IMR-90 (cell line): ENCODE measurements around the gene GFOD2. TPM values are rescaled to one million over a fixed set of nuclear protein-coding genes. Genes with fewer than 3 reads are reported as not detected.

ENCODE experiments used
- ATAC-seq: fragments of 200-7000 bp; cut with Tn5 transposase; 2 replicates; pipeline ENCODE4 v1.9.1; 2020; ENCODE audit warnings: low read depth, mild to moderate bottlenecking, moderate library complexity
- BruUV-seq: library from RNA; stranded (reverse); fragments of 400-500 nt; replicated peaks from 2 replicates; lab custom pipeline; 2021; lab: Mats Ljungman, UMichigan
- CTCF ChIA-PET: fragments of 300-600 bp; formaldehyde crosslinking; extraction: SDS; loops from one replicate; lab custom pipeline; 2021; ENCODE audit warnings: antibody characterized with exemption; lab: Yijun Ruan, JAX
- POLR2A ChIA-PET: fragments of 300-600 bp; sonication (Branson Sonifier 250); formaldehyde crosslinking; loops from one replicate; lab custom pipeline; 2022; ENCODE audit warnings: antibody characterized with exemption; ENCODE audit not compliant: unreplicated experiment; lab: Charles Lee
- DNase-seq: peaks from one replicate; pipeline ENCODE4 v3.0.0; 2013
- H2AFZ ChIP-seq: replicated peaks from 2 replicates; pipeline ENCODE3; 2013; ENCODE audit warnings: low read length, mild to moderate bottlenecking; ENCODE audit not compliant: poor library complexity
- H2AK5ac ChIP-seq: 2 replicates; pipeline ENCODE4 v1.6.1; 2013; ENCODE audit warnings: low read depth, low read length, inconsistent platforms
- H2AK9ac ChIP-seq: replicated peaks from 2 replicates; pipeline ENCODE3; 2013; ENCODE audit warnings: mild to moderate bottlenecking, low read depth, low read length, moderate library complexity; ENCODE audit not compliant: poor library complexity
- H2BK120ac ChIP-seq: 2 replicates; pipeline ENCODE4 v1.6.1; 2013; ENCODE audit warnings: low read depth, low read length, inconsistent platforms
- H2BK15ac ChIP-seq: 3 replicates; pipeline ENCODE4 v1.6.1; 2013; ENCODE audit warnings: low read depth, low read length, inconsistent platforms
- H2BK20ac ChIP-seq: 2 replicates; pipeline ENCODE4 v1.6.1; 2013; ENCODE audit warnings: low read depth, mild to moderate bottlenecking, inconsistent platforms, low read length, moderate library complexity
- H2BK5ac ChIP-seq: 2 replicates; pipeline ENCODE4 v1.6.1; 2013; ENCODE audit warnings: mild to moderate bottlenecking, low read depth, low read length, inconsistent platforms; ENCODE audit not compliant: poor library complexity, severe bottlenecking
- H3K14ac ChIP-seq: replicated peaks from 2 replicates; pipeline ENCODE4 v1.6.1; 2013; ENCODE audit warnings: low read depth, low read length, inconsistent platforms
- H3K18ac ChIP-seq: 2 replicates; pipeline ENCODE4 v1.6.1; 2013; ENCODE audit warnings: low read depth, low read length, control low read depth
- H3K23ac ChIP-seq: 2 replicates; pipeline ENCODE4 v1.6.1; 2013; ENCODE audit warnings: low read depth, low read length, inconsistent platforms
- H3K27ac ChIP-seq: 2 replicates; pipeline ENCODE4 v1.5.1; 2013; ENCODE audit warnings: mild to moderate bottlenecking, control low read depth, low read length; ENCODE audit not compliant: insufficient read depth
- H3K27me3 ChIP-seq: 2 replicates; pipeline ENCODE4 v1.6.1; 2013; ENCODE audit warnings: low read length; ENCODE audit not compliant: control insufficient read depth, insufficient read depth
- H3K36me3 ChIP-seq: 2 replicates; pipeline ENCODE4 v1.6.1; 2013; ENCODE audit warnings: low read length, mixed read lengths; ENCODE audit not compliant: control insufficient read depth, insufficient read depth
- H3K4ac ChIP-seq: 2 replicates; pipeline ENCODE4 v1.6.1; 2013; ENCODE audit warnings: low read depth, low read length, inconsistent platforms
- H3K4me1 ChIP-seq: 2 replicates; pipeline ENCODE4 v1.6.1; 2013; ENCODE audit warnings: low read length, mixed read lengths; ENCODE audit not compliant: control insufficient read depth, insufficient read depth
- H3K4me2 ChIP-seq: 2 replicates; pipeline ENCODE4 v1.6.1; 2013; ENCODE audit warnings: low read depth, mild to moderate bottlenecking, control low read depth, low read length, moderate library complexity
- H3K4me3 ChIP-seq: 2 replicates; pipeline ENCODE4 v1.5.1; 2013; ENCODE audit warnings: low read depth, mild to moderate bottlenecking, control low read depth, low read length, moderate library complexity; ENCODE audit not compliant: insufficient read depth
- H3K56ac ChIP-seq: 2 replicates; pipeline ENCODE4 v1.6.1; 2013; ENCODE audit warnings: low read length, inconsistent platforms; ENCODE audit not compliant: insufficient read depth; ENCODE audit errors: extremely low read depth
- H3K79me1 ChIP-seq, 2 experiments: 2 replicates each; pipeline ENCODE4 v1.6.1; 2013; ENCODE audit warnings: low read length in 2 of 2, inconsistent platforms in 1 of 2, low read depth in 1 of 2
- H3K9ac ChIP-seq: 2 replicates; pipeline ENCODE4 v1.6.1; 2013; ENCODE audit warnings: low read depth, low read length, control low read depth
- H3K9me1 ChIP-seq: 2 replicates; pipeline ENCODE4 v1.6.1; 2013; ENCODE audit warnings: low read length, inconsistent platforms; ENCODE audit not compliant: insufficient read depth
- H3K9me3 ChIP-seq: 2 replicates; pipeline ENCODE4 v1.6.1; 2013; ENCODE audit warnings: low read length; ENCODE audit not compliant: control insufficient read depth, insufficient read depth
- H4K20me1 ChIP-seq: 2 replicates; pipeline ENCODE4 v1.6.1; 2013; ENCODE audit warnings: low read length, inconsistent platforms; ENCODE audit not compliant: insufficient read depth
- H4K5ac ChIP-seq: 2 replicates; pipeline ENCODE4 v1.6.1; 2013; ENCODE audit warnings: mild to moderate bottlenecking, low read depth, low read length, control low read depth
- H4K8ac ChIP-seq, 2 experiments: 2 replicates each; pipeline ENCODE4 v1.6.1; 2013; ENCODE audit warnings: low read depth in 2 of 2, low read length in 2 of 2, control low read depth in 1 of 2, inconsistent platforms in 1 of 2
- H4K91ac ChIP-seq: 2 replicates; pipeline ENCODE4 v1.6.1; 2013; ENCODE audit warnings: low read depth, low read length, inconsistent platforms; ENCODE audit not compliant: insufficient read depth
- CEBPB ChIP-seq: IDR thresholded peaks from 2 replicates; pipeline ENCODE4 v1.6.1; 2012; ENCODE audit warnings: low read depth, low read length, improper control_type of control experiment
- FOS ChIP-seq: fragments of 150-350 bp; IDR thresholded peaks from 2 replicates; pipeline ENCODE4 v1.6.1; 2016; ENCODE audit warnings: low read depth, low read length
- POLR2A ChIP-seq: IDR thresholded peaks from 2 replicates; pipeline ENCODE4 v1.6.1; 2012; ENCODE audit warnings: mild to moderate bottlenecking, low read depth, low read length
- RAD21 ChIP-seq: IDR thresholded peaks from 2 replicates; pipeline ENCODE4 v1.6.1; 2012; ENCODE audit warnings: low read length, improper control_type of control experiment
- WGBS, 2 experiments: methylation state at CpG; one replicate each; pipeline versions ENCODE4 v1.1.5 to v1.1.7; 2013; ENCODE audit warnings: missing lambda C conversion rate in 2 of 2; ENCODE audit not compliant: insufficient read length in 1 of 2; ENCODE audit errors: extremely low coverage in 2 of 2; 5-methylcytosine and 5-hydroxymethylcytosine counted together
- dilution Hi-C: fragments of 300-500 bp; cut with HindIII; formaldehyde crosslinking; loops from one replicate; pipeline ENCODE4 v1.14.3; 2018; ENCODE audit warnings: low sequenced_read_pairs; ENCODE audit not compliant: unreplicated experiment
- in situ Hi-C: fragments of 300-500 bp; cut with MboI; formaldehyde crosslinking; loops from 3 replicates; pipeline ENCODE4 v1.14.3; 2019; ENCODE audit warnings: low sequenced_read_pairs, inconsistent platforms, mixed read lengths
- intact Hi-C: fragments of 100-400 bp; cut with micrococcal nuclease; formaldehyde crosslinking; loops from 2 replicates; pipeline ENCODE4 v1.10.0; 2022
- polyA plus RNA-seq, 3 experiments: library from polyadenylated mRNA; depleted of rRNA; stranded (reverse); fragments of >200 nt; gene quantifications; 2 replicates each; pipeline ENCODE4 v1.2.3, GENCODE V29; 2012; ENCODE audit warnings: low replicate concordance in 1 of 3
- total RNA-seq: library from RNA; depleted of rRNA; stranded (reverse); fragments of >200 nt; gene quantifications from 2 replicates; pipeline ENCODE4 v1.2.3, GENCODE V29; 2012

Gene GFOD2
- total and polyA plus RNA-seq, 2 of the 4 experiments (the other 2 are of a cell fraction): 12.3 to 18.1 TPM

DNA sequence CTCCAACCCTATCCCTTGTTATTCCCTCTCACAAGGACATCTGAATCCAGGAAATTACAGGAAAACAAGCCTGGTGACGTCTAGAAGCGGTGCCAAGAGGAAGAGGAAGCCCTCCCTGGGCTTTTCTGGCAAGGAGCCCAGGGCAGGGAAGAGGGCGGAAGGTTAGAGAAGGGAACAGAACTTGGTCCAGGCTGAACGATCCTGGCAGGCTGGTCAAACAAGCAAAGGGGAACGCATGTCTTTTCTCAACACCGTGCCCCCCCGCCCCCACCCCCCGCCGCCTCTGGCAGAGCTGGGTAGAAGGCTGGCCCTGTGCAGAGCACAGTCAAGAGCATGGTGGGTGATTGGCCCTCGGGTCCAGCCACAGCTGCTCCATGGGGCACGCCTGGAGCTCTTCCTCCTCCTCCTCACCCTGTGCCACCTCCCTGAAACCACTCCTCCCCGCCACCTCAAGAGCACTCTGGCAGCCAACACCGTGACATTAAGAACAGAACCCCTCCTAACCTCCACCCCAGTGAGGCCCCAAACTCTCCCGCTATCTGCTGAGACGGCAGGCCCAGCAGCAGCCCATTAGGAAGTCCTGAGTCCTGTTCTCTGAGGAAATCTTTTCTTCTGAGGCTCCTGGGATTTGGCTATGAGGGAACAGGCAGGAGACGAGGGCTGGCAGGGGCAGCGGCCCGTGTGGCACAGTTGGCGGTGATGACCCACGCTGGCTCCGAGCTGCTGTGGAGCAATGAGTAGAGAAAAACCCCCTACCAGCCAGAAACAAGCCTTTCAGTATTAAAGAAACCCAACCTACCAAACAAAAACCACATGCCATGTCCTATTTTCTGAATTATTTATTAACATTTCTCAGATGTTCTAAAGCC, 45.2 kb downstream of the GFOD2 start:
- Histone ChIP-seq H3K56ac (no peak overlapping the region), H3K27ac (no peak overlapping the region), H2AFZ (no peak overlapping the region), H4K8ac (no peak overlapping the region), H3K18ac (no peak overlapping the region), H3K79me1 (peaks cover 0 to 9% of the 10 kb centered on the region in 2 experiments; a peak in 1 of 4 replicates), H4K5ac (no peak overlapping the region), H2BK15ac (no peak overlapping the region), H3K9me1 (0 out of 2 replicates have a peak, but pooled peaks cover 3% of the 10 kb centered on the region), H3K36me3 (peaks cover 10% of the 10 kb centered on the region; the same call in 1 of the 2 replicates), H3K27me3 (no peaks in the 10 kb centered on the region), H3K9me3 (no peaks in the 10 kb centered on the region), H4K91ac (no peak overlapping the region), H2AK9ac (no peak overlapping the region), H3K4me2 (no peak overlapping the region), H3K4me1 (no peaks in the 10 kb centered on the region), H2AK5ac (no peak overlapping the region), H2BK20ac (no peak overlapping the region), H3K4ac (no peak overlapping the region), H3K14ac (no peak overlapping the region), H3K23ac (no peak overlapping the region), H4K20me1 (0 out of 2 replicates have a peak, but pooled peaks cover 4% of the 10 kb centered on the region), H3K4me3 (no peak overlapping the region), H2BK120ac (no peak overlapping the region), H3K9ac (no peak overlapping the region), H2BK5ac (no peak overlapping the region)
- 53% methylated on average over 4 of the region's 21 CpGs; no CpG with 5 or more reads in 1 of the 2 experiments for WGBS, 2 experiments
- no peak for TF ChIP-seq FOS
- no peak for TF ChIP-seq CEBPB
- no peak for TF ChIP-seq POLR2A
- no peak for TF ChIP-seq RAD21
- ChIA-PET CTCF (interaction anchor here (1.5 to 1.8 kb wide), 2 partner anchors 112 to 143 kb away, joined by 3 to 7 read pairs; partner anchors contain the start of gene CTCF), POLR2A (no interaction called here)
- intact Hi-C loops (loop anchor here (2.0 to 10.0 kb wide), 3 partner anchors 133 to 361 kb away; partner anchors contain the start of genes RANBP10 and TSNAXIP1), dilution Hi-C loops (no loop called here), in situ Hi-C loops (loop anchor here (5.0 kb wide), 1 partner anchor 253 kb away; no protein-coding TSS in a partner anchor)
- no TSS peak for BruUV-seq
- DNase-seq (no peak), ATAC-seq (no peak)
